ENCODE measurements around the gene LAMA2.

DNA sequence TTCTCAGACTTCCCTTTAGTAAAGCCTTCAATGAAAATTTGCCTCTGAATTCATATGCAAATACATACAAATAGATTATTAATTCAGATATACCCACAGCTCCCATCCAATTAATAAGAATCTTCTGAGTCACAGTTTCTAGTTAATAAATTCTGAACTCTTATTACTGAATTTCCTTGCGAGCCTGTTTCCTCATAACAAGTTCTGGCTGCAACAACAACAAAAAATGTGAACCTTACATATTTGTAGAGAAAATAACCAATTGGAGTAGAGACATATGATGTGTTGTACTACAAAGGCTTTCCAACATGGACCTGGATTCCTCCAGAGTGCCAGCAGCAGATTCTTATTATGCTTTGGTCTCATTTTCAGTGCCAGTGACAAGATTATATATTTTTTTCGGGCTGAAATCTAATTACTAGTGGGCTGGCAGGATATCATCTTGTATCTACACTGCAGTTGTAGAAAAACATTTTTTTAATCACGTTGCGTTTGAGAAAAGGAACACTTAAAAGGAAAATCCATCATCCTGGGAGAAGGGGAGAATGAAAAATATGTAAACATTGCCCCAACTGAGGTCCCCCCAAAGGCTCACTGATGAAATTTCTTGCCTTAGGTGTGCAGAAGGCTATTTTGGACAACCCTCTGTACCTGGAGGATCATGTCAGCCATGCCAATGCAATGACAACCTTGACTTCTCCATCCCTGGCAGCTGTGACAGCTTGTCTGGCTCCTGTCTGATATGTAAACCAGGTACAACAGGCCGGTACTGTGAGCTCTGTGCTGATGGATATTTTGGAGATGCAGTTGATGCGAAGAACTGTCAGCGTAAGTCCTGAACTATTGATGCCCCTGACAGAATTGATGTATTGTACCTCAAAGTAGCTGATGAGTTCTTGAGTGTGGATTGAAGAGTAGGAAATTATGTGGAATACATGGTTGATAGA lies 404.6 kb downstream of the LAMA2 start:
- TF ChIP-seq CTCF (conservative IDR thresholded peaks at IDR 0.05; ENCODE audit: low read length) (no peak), EZH2phosphoT487 (IDR thresholded peaks at IDR 0.05; ENCODE audit: borderline replicate concordance) (no peak)
